K562 (cell line): ENCODE measurements around the gene SLC6A6.

Source experiments
- BRCA1 ChIP-seq, 2 experiments: fragments of 450-650 bp in 1 of 2; sonication (generic) in 1 of 2; formaldehyde crosslinking in 1 of 2; IDR thresholded peaks; 2 replicates each; pipeline versions ENCODE4 v1.5.0 to v1.6.1; 2017 to 2020; ENCODE audit warnings: mild to moderate bottlenecking in 1 of 2, missing genetic modification reagents in 1 of 2
- TF ChIP-seq, protein P1 (sequence below), 3 experiments: IDR thresholded peaks in 2 of 3; conservative IDR thresholded peaks in 1 of 3; 2 replicates each; pipeline ENCODE4 v1.5.1; 2011 to 2012; ENCODE audit warnings: low read length in 3 of 3, mild to moderate bottlenecking in 3 of 3, control low read depth in 2 of 3, improper control_type of control experiment in 1 of 3, inconsistent platforms in 1 of 3, low read depth in 1 of 3, mixed read lengths in 1 of 3, moderate library complexity in 1 of 3; ENCODE audit not compliant: insufficient read depth in 2 of 3
- TF ChIP-seq, protein P2 (sequence below): fragments of 200-800 bp; sonication (Bioruptor generic); IDR thresholded peaks from 2 replicates; pipeline ENCODE4 v1.6.1; 2016; ENCODE audit warnings: missing genetic modification characterization, missing compliant biosample characterization

DNA sequence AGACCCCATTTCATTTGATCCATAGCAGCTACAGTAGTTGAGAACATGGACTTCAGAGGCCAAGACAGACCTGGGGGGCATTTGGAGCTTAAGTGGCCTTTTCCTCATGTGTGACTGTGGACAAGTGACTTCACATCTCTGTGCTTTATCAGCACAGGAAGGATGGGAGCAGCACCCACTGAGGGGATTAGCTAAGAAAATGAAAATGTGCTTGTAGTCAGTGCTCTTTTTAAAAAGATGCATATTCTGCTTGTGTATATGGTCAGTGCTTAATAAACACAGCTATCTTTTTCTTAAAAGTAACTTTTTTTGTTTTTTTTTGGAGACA is 34.5 kb downstream of the SLC6A6 start:
- TF ChIP-seq, protein P1, sequence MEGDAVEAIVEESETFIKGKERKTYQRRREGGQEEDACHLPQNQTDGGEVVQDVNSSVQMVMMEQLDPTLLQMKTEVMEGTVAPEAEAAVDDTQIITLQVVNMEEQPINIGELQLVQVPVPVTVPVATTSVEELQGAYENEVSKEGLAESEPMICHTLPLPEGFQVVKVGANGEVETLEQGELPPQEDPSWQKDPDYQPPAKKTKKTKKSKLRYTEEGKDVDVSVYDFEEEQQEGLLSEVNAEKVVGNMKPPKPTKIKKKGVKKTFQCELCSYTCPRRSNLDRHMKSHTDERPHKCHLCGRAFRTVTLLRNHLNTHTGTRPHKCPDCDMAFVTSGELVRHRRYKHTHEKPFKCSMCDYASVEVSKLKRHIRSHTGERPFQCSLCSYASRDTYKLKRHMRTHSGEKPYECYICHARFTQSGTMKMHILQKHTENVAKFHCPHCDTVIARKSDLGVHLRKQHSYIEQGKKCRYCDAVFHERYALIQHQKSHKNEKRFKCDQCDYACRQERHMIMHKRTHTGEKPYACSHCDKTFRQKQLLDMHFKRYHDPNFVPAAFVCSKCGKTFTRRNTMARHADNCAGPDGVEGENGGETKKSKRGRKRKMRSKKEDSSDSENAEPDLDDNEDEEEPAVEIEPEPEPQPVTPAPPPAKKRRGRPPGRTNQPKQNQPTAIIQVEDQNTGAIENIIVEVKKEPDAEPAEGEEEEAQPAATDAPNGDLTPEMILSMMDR (IDR thresholded peaks at IDR 0.05 in 2 of 3, conservative IDR thresholded peaks at IDR 0.05 in 1 of 3; ENCODE audit: insufficient read depth in 2 of 3, low read depth in 1 of 3, low read length in 3 of 3): no peak
- TF ChIP-seq, protein P2, sequence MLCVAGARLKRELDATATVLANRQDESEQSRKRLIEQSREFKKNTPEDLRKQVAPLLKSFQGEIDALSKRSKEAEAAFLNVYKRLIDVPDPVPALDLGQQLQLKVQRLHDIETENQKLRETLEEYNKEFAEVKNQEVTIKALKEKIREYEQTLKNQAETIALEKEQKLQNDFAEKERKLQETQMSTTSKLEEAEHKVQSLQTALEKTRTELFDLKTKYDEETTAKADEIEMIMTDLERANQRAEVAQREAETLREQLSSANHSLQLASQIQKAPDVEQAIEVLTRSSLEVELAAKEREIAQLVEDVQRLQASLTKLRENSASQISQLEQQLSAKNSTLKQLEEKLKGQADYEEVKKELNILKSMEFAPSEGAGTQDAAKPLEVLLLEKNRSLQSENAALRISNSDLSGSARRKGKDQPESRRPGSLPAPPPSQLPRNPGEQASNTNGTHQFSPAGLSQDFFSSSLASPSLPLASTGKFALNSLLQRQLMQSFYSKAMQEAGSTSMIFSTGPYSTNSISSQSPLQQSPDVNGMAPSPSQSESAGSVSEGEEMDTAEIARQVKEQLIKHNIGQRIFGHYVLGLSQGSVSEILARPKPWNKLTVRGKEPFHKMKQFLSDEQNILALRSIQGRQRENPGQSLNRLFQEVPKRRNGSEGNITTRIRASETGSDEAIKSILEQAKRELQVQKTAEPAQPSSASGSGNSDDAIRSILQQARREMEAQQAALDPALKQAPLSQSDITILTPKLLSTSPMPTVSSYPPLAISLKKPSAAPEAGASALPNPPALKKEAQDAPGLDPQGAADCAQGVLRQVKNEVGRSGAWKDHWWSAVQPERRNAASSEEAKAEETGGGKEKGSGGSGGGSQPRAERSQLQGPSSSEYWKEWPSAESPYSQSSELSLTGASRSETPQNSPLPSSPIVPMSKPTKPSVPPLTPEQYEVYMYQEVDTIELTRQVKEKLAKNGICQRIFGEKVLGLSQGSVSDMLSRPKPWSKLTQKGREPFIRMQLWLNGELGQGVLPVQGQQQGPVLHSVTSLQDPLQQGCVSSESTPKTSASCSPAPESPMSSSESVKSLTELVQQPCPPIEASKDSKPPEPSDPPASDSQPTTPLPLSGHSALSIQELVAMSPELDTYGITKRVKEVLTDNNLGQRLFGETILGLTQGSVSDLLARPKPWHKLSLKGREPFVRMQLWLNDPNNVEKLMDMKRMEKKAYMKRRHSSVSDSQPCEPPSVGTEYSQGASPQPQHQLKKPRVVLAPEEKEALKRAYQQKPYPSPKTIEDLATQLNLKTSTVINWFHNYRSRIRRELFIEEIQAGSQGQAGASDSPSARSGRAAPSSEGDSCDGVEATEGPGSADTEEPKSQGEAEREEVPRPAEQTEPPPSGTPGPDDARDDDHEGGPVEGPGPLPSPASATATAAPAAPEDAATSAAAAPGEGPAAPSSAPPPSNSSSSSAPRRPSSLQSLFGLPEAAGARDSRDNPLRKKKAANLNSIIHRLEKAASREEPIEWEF (CRISPR knock-in tag): no peak
- no peak for TF ChIP-seq BRCA1 (IDR thresholded peaks at IDR 0.05)
- TF ChIP-seq BRCA1 (CRISPR knock-in tag; IDR thresholded peaks at IDR 0.05): no peak
